ENCODE data around the gene FGGY.
A peak's percentile ranks its signal among the peaks of the same experiment; 100 is the strongest.
"Not testable (repeated sequence)": the region's sequence is repeated elsewhere in the genome, so short reads cannot be mapped to it uniquely, and the experiment has no call there.

FGGY gene

DNA sequence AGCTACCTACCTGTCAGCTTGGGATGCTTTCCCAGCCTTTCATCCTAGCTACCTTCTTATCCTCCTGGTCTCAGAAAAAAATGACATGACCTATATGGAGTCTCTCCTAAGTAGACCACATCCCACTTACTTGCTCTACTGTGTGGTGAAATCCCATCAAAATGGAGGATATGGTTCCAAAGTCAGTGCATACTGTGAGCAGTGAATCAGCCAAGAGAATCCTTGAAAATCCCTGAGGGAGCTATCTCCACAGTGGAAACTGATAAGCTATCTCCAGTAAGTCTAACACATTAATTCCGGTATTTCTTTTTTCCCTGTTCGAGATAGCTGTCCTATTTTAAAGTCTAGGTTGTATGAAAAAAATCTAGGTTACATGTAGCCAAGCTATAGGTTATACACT, 189.7 kb downstream of the FGGY start:
- no peak for DNase-seq
- ChIA-PET POLR2A (no interaction called here), CTCF (no interaction called here)
- Histone ChIP-seq H3K27me3 (replicated peaks in 2 of 5; ENCODE audit: control insufficient read depth in 4 of 5, insufficient read depth in 5 of 5, low read length in 4 of 5) (no peaks in the 10 kb centered on the region), H3K36me3 (ENCODE audit: control insufficient read depth in 4 of 4, insufficient read depth in 4 of 4, low read length in 3 of 4) (no peaks in the 10 kb centered on the region), H3K4me1 (ENCODE audit: control extremely low read depth in 1 of 4, control insufficient read depth in 4 of 4, insufficient read depth in 4 of 4, low read length in 3 of 4) (peaks cover 0 to 10% (median 4%) of the 10 kb centered on the region in 4 experiments), H3K4me3 (ENCODE audit: control insufficient read depth in 1 of 7, extremely low read depth in 1 of 7, insufficient read depth in 4 of 7, low read depth in 2 of 7, low read length in 6 of 7) (no peak overlapping the region), H3K9me3 (ENCODE audit: control extremely low read depth in 1 of 5, control insufficient read depth in 4 of 5, insufficient read depth in 2 of 5, low read depth in 1 of 5, low read length in 4 of 5) (no peaks in the 10 kb centered on the region), H3K27ac (ENCODE audit: insufficient read depth in 1 of 2, low read depth in 1 of 2, low read length in 2 of 2, poor library complexity in 1 of 2, severe bottlenecking in 2 of 2) (no peak overlapping the region)
- WGBS (ENCODE audit: insufficient coverage), result 83% methylated on average over 1 of the region's 2 CpGs

DNA sequence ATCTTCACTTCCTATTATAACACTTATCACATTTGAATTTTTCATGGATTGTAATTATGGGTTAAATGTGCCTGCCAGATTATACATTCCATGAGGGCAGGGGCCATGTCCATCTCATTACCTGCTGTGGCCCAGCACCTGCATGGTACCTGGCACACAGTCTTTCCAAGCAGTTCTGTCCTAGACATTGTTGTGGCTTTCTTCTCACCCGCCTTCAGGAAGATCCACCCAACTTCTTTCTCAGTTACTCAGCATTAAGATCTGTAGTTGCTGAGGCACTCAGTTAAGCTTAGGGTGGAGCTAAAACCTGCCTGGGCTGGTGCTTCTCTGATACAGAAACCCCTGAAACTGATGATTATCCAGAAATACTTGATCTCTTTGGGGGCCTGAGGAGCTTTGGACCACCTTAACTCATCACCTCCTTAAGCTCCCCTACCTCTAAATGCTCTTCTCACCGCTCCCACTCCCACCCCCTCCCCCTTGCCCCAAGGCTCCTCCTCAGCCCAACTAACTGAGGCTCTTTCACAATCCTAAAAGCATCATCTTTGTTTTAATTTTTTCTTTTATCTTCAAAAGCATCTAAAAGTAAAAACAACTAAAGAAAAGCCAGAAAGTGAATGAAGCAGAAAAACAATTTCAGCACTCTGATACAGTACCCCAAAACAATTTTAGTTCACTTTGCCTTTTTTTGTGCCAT, 190.6 kb downstream of the FGGY start:
- CTCF ChIA-PET, result interaction anchor here (1.0 kb wide), 1 partner anchor 761 kb away, joined by 3 read pairs; no protein-coding TSS in a partner anchor
- no peak overlapping the region for H3K4me3 ChIP-seq (ENCODE audit: control insufficient read depth in 1 of 7, extremely low read depth in 1 of 7, insufficient read depth in 4 of 7, low read depth in 2 of 7, low read length in 6 of 7)
- 100% methylated on average over 1 of the region's 2 CpGs for WGBS (ENCODE audit: insufficient coverage)
- H3K9me3 ChIP-seq (ENCODE audit: control extremely low read depth in 1 of 5, control insufficient read depth in 4 of 5, insufficient read depth in 2 of 5, low read depth in 1 of 5, low read length in 4 of 5), result peaks cover 0 to 5% (median 2%) of the 10 kb centered on the region in 5 experiments
- DNase-seq, result no peak
- peaks cover 0 to 10% (median 4%) of the 10 kb centered on the region in 4 experiments for H3K4me1 ChIP-seq (ENCODE audit: control extremely low read depth in 1 of 4, control insufficient read depth in 4 of 4, insufficient read depth in 4 of 4, low read length in 3 of 4)
- POLR2A ChIA-PET, result no interaction called here
- no peak overlapping the region for H3K27ac ChIP-seq (ENCODE audit: insufficient read depth in 1 of 2, low read depth in 1 of 2, low read length in 2 of 2, poor library complexity in 1 of 2, severe bottlenecking in 2 of 2)
- no peaks in the 10 kb centered on the region for H3K27me3 ChIP-seq (replicated peaks in 2 of 5; ENCODE audit: control insufficient read depth in 4 of 5, insufficient read depth in 5 of 5, low read length in 4 of 5)
- H3K36me3 ChIP-seq (ENCODE audit: control insufficient read depth in 4 of 4, insufficient read depth in 4 of 4, low read length in 3 of 4), result no peaks in the 10 kb centered on the region

DNA sequence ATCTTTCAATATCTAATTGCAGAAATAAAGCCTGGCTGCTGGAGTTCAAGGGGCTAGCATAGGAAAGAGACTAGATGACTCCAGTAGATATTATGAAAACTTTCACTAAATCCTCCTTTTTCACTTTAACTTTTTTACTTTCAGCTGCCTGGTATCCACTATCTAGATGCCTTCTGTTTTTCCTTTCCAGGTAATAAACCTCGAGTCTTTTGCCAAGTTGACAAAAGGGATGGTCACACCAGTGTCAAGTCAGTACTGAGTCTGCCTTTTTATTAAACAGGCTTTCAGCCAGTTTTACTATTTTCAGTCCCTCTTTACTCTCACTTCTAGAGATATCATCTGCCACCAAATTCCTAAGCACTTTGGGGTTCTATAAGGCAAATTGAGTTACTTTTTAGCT, 195.6 kb downstream of the FGGY start:
- no peaks in the 10 kb centered on the region for H3K27me3 ChIP-seq (replicated peaks in 2 of 5; ENCODE audit: control insufficient read depth in 4 of 5, insufficient read depth in 5 of 5, low read length in 4 of 5)
- H3K27ac ChIP-seq (ENCODE audit: insufficient read depth in 1 of 2, low read depth in 1 of 2, low read length in 2 of 2, poor library complexity in 1 of 2, severe bottlenecking in 2 of 2), result no peak overlapping the region
- POLR2A ChIA-PET, result no interaction called here
- CTCF ChIA-PET, result no interaction called here
- H3K9me3 ChIP-seq (ENCODE audit: control extremely low read depth in 1 of 5, control insufficient read depth in 4 of 5, insufficient read depth in 2 of 5, low read depth in 1 of 5, low read length in 4 of 5), result peaks cover 0 to 9% (median 2%) of the 10 kb centered on the region in 5 experiments
- H3K4me1 ChIP-seq (ENCODE audit: control extremely low read depth in 1 of 4, control insufficient read depth in 4 of 4, insufficient read depth in 4 of 4, low read length in 3 of 4), result peaks cover 0 to under 1% (median 0%) of the 10 kb centered on the region in 4 experiments
- no peaks in the 10 kb centered on the region for H3K36me3 ChIP-seq (ENCODE audit: control insufficient read depth in 4 of 4, insufficient read depth in 4 of 4, low read length in 3 of 4)
- WGBS (ENCODE audit: insufficient coverage), result 100% methylated on average over 1 of the region's 1 CpG
- H3K4me3 ChIP-seq (ENCODE audit: control insufficient read depth in 1 of 7, extremely low read depth in 1 of 7, insufficient read depth in 4 of 7, low read depth in 2 of 7, low read length in 6 of 7), result no peak overlapping the region
- no peak for DNase-seq

DNA sequence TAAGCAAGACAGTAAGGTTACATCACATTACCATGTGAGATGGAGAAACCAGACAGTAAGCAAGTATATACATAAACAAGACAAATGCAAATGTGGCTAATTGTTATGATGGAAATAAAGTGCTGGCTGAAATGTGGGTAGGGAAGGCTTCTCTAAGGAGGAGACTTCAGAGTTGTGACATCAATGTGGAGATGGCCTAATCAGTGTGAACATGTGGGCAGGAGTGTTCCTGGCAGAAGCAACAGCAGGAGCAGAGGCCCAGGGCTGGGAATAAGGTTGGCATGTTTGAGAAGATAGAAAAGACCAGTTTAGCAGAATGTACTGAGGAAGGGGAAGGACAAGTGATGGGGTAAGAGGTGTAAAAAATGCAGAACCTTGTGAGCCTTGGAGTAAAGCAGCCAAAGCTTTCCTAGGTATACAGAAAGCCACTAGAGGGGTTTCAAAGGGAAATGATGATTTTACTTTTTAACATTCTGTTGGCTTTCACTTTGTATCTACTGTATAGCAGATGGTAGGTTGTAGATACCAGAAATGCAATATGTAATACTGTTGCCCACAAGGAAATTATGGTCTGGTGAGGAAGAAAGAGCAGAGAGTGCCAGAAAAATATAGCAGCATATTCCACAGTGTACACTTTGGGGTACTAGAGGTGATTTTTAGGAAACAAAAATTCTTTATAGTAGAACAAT, 197.4 kb downstream of the FGGY start:
- Histone ChIP-seq H3K36me3 (ENCODE audit: control insufficient read depth in 4 of 4, insufficient read depth in 4 of 4, low read length in 3 of 4) (no peaks in the 10 kb centered on the region), H3K27ac (ENCODE audit: insufficient read depth in 1 of 2, low read depth in 1 of 2, low read length in 2 of 2, poor library complexity in 1 of 2, severe bottlenecking in 2 of 2) (no peak overlapping the region), H3K27me3 (replicated peaks in 2 of 5; ENCODE audit: control insufficient read depth in 4 of 5, insufficient read depth in 5 of 5, low read length in 4 of 5) (no peaks in the 10 kb centered on the region), H3K4me1 (ENCODE audit: control extremely low read depth in 1 of 4, control insufficient read depth in 4 of 4, insufficient read depth in 4 of 4, low read length in 3 of 4) (no peaks in the 10 kb centered on the region), H3K9me3 (ENCODE audit: control extremely low read depth in 1 of 5, control insufficient read depth in 4 of 5, insufficient read depth in 2 of 5, low read depth in 1 of 5, low read length in 4 of 5) (peaks cover 0 to 9% (median 2%) of the 10 kb centered on the region in 5 experiments), H3K4me3 (ENCODE audit: control insufficient read depth in 1 of 7, extremely low read depth in 1 of 7, insufficient read depth in 4 of 7, low read depth in 2 of 7, low read length in 6 of 7) (no peak overlapping the region)
- ChIA-PET POLR2A (no interaction called here), CTCF (no interaction called here)
- DNase-seq, result peak in 2 of 3 donors; percentile 33 to 45

DNA sequence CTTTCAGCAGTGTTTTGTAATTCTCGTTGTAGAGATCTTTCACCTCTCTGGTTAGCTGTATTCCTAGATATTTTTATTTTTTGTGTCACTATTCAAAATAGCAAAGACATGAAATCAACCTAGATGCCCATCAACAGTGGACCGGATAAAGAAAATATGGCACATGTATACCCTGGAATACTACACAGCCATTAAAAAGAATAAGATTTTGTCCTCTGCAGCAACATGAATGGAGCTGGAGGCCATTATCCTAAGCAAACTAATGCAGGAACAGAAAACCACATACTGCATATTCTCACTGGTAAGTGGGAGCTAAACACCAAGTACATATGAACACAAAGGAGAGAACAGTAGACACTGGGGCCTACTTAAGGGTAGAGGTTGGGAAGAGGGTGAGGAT, 199.3 kb downstream of the FGGY start:
- POLR2A ChIA-PET; H3K27me3 ChIP-seq (replicated peaks in 2 of 5; ENCODE audit: control insufficient read depth in 4 of 5, insufficient read depth in 5 of 5, low read length in 4 of 5): not testable (repeated sequence)
- 100% methylated on average over 1 of the region's 2 CpGs for WGBS (ENCODE audit: insufficient coverage)

DNA sequence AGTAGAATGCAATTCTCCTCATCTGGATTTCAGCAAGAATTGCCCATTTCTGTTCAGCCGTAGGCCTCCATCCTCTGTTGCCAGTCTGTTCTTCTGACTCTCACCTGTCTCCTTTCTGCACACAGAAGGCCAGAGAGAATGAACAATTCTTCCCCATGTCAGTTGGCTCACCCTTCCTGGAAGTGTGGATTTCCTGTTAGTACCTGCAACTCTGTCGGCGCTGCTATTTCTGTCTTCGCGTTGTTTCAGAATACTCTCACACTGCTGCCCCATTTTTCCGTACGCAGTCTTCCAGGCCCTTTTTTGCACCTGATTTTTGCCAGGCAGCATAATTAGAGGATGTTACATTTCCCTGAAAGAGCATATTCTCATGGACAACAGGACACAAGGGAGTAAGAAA, 200.7 kb downstream of the FGGY start:
- no peak overlapping the region for H3K27ac ChIP-seq (ENCODE audit: insufficient read depth in 1 of 2, low read depth in 1 of 2, low read length in 2 of 2, poor library complexity in 1 of 2, severe bottlenecking in 2 of 2)
- ChIA-PET POLR2A (no interaction called here), CTCF (no interaction called here)
- no peak for DNase-seq
- no peaks in the 10 kb centered on the region for H3K27me3 ChIP-seq (replicated peaks in 2 of 5; ENCODE audit: control insufficient read depth in 4 of 5, insufficient read depth in 5 of 5, low read length in 4 of 5)
- 90% methylated on average over 7 of the region's 7 CpGs for WGBS (ENCODE audit: insufficient coverage)
- no peak overlapping the region for H3K4me3 ChIP-seq (ENCODE audit: control insufficient read depth in 1 of 7, extremely low read depth in 1 of 7, insufficient read depth in 4 of 7, low read depth in 2 of 7, low read length in 6 of 7)
- no peaks in the 10 kb centered on the region for H3K4me1 ChIP-seq (ENCODE audit: control extremely low read depth in 1 of 4, control insufficient read depth in 4 of 4, insufficient read depth in 4 of 4, low read length in 3 of 4)
- H3K9me3 ChIP-seq (ENCODE audit: control extremely low read depth in 1 of 5, control insufficient read depth in 4 of 5, insufficient read depth in 2 of 5, low read depth in 1 of 5, low read length in 4 of 5), result peaks cover 0 to 4% (median 0%) of the 10 kb centered on the region in 5 experiments
- no peaks in the 10 kb centered on the region for H3K36me3 ChIP-seq (ENCODE audit: control insufficient read depth in 4 of 4, insufficient read depth in 4 of 4, low read length in 3 of 4)

More for the DNA sequence above, 199.3 kb downstream of the FGGY start:
- CTCF ChIA-PET; H3K4me1 ChIP-seq (ENCODE audit: control extremely low read depth in 1 of 4, control insufficient read depth in 4 of 4, insufficient read depth in 4 of 4, low read length in 3 of 4); H3K36me3 ChIP-seq (ENCODE audit: control insufficient read depth in 4 of 4, insufficient read depth in 4 of 4, low read length in 3 of 4); H3K27ac ChIP-seq (ENCODE audit: insufficient read depth in 1 of 2, low read depth in 1 of 2, low read length in 2 of 2, poor library complexity in 1 of 2, severe bottlenecking in 2 of 2); DNase-seq; H3K4me3 ChIP-seq (ENCODE audit: control insufficient read depth in 1 of 7, extremely low read depth in 1 of 7, insufficient read depth in 4 of 7, low read depth in 2 of 7, low read length in 6 of 7); H3K9me3 ChIP-seq (ENCODE audit: control extremely low read depth in 1 of 5, control insufficient read depth in 4 of 5, insufficient read depth in 2 of 5, low read depth in 1 of 5, low read length in 4 of 5): not testable (repeated sequence)

DNA sequence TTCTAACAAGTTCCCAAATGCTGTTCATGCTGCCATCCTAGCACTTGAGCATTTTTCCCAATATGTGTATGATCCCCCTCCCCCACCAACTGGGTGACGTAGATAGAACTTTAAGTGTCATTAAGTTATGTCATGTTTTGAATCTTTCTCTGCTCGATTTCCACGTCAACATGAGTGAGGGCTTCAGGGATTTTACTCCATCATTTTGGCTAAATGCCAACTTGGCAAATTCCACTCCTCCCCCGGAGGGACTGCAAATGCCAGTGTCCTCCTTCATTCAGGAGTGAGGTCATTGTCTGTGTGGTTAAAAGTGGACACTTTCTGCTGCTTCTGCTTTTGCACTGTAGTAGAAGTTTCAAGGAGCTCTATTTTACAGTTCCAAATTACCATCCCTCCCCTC, 201.7 kb downstream of the FGGY start:
- Histone ChIP-seq H3K36me3 (ENCODE audit: control insufficient read depth in 4 of 4, insufficient read depth in 4 of 4, low read length in 3 of 4) (no peaks in the 10 kb centered on the region), H3K27ac (ENCODE audit: insufficient read depth in 1 of 2, low read depth in 1 of 2, low read length in 2 of 2, poor library complexity in 1 of 2, severe bottlenecking in 2 of 2) (no peak overlapping the region), H3K4me1 (ENCODE audit: control extremely low read depth in 1 of 4, control insufficient read depth in 4 of 4, insufficient read depth in 4 of 4, low read length in 3 of 4) (no peaks in the 10 kb centered on the region), H3K27me3 (replicated peaks in 2 of 5; ENCODE audit: control insufficient read depth in 4 of 5, insufficient read depth in 5 of 5, low read length in 4 of 5) (no peaks in the 10 kb centered on the region), H3K9me3 (ENCODE audit: control extremely low read depth in 1 of 5, control insufficient read depth in 4 of 5, insufficient read depth in 2 of 5, low read depth in 1 of 5, low read length in 4 of 5) (peaks cover 0 to 3% (median 0%) of the 10 kb centered on the region in 5 experiments), H3K4me3 (ENCODE audit: control insufficient read depth in 1 of 7, extremely low read depth in 1 of 7, insufficient read depth in 4 of 7, low read depth in 2 of 7, low read length in 6 of 7) (no peak overlapping the region)
- CTCF ChIA-PET, result interaction anchor here (1.4 kb wide), 1 partner anchor 201 kb away, joined by 3 read pairs; no protein-coding TSS in a partner anchor
- POLR2A ChIA-PET, result interaction anchor here (0.6 to 0.7 kb wide), 2 partner anchors 15 to 92 kb away, joined by 3 read pairs; no protein-coding TSS in a partner anchor
- 83% methylated on average over 3 of the region's 4 CpGs for WGBS (ENCODE audit: insufficient coverage)
- DNase-seq, result peak in 2 of 3 donors; percentile 11 to 23
